Spinal cord (tissue), 10 donors: ENCODE data around the gene FARP1. TPM values are rescaled to one million over a fixed set of nuclear protein-coding genes. Genes with fewer than 3 reads are reported as not detected.

ENCODE experiments used
- DNase-seq, 6 donors: peaks; one replicate each; pipeline versions ENCODE4 v3.0.0 to v3.0.0-alpha.2; 2013 to 2015; ENCODE audit warnings: low spot score in 6 of 6, low read depth in 4 of 6
- H3K27ac ChIP-seq: one replicate; pipeline ENCODE4 v1.5.1; 2013; ENCODE audit warnings: low read depth, low read length, control low read depth
- H3K27me3 ChIP-seq: one replicate; pipeline ENCODE4 v1.6.1; 2013; ENCODE audit warnings: low read length; ENCODE audit not compliant: control insufficient read depth, insufficient read depth
- H3K36me3 ChIP-seq: one replicate; pipeline ENCODE4 v1.6.1; 2013; ENCODE audit warnings: low read length; ENCODE audit not compliant: control insufficient read depth, insufficient read depth
- H3K4me1 ChIP-seq: one replicate; pipeline ENCODE4 v1.6.1; 2013; ENCODE audit warnings: low read length; ENCODE audit not compliant: control insufficient read depth, insufficient read depth
- H3K4me3 ChIP-seq: one replicate; pipeline ENCODE4 v1.5.1; 2013; ENCODE audit warnings: low read depth, low read length, control low read depth
- H3K9me3 ChIP-seq: one replicate; pipeline ENCODE4 v1.6.1; 2013; ENCODE audit warnings: low read length; ENCODE audit not compliant: control insufficient read depth, insufficient read depth
- WGBS: methylation state at CpG from one replicate; pipeline ENCODE4 v1.1.5; 2013; ENCODE audit warnings: missing lambda C conversion rate; ENCODE audit not compliant: insufficient coverage; 5-methylcytosine and 5-hydroxymethylcytosine counted together
- polyA plus RNA-seq, 2 donors: library from polyadenylated mRNA; unstranded; fragments of 120-200 nt; gene quantifications; one replicate each; pipeline ENCODE4 v1.2.1, GENCODE V29; 2013; ENCODE audit not compliant: insufficient read length in 2 of 2
- total RNA-seq, 2 donors: library from RNA; depleted of rRNA in 1 of 2; stranded (reverse); fragments of 120-200 nt in 1 of 2; fragments of >200 nt in 1 of 2; gene quantifications; one replicate each; pipeline versions ENCODE4 v1.2.3 to v1.2.4, GENCODE V29; 2013 to 2014
- donor health status: healthy.

FARP1 gene
- total and polyA plus RNA-seq, 4 donors, result 44.0 to 134 (median 90.5) TPM

- peaks cover 29% of the 10 kb centered on the region for H3K36me3 ChIP-seq
- DNase-seq, result peak in 2 of 6 donors; percentile 66 to 69
- no peaks in the 10 kb centered on the region for H3K27me3 ChIP-seq
- WGBS, result no CpG with 5 or more reads among the region's 1 CpG
- peaks cover 31% of the 10 kb centered on the region for H3K4me1 ChIP-seq
- no peaks in the 10 kb centered on the region for H3K9me3 ChIP-seq
- H3K27ac ChIP-seq, result peak overlapping the region; percentile 16
- H3K4me3 ChIP-seq, result no peak overlapping the region
These were observed 254.3 kb downstream of the FARP1 start for GRCh38 chr13:98397221-98397620.

- Histone ChIP-seq H3K27me3 (no peaks in the 10 kb centered on the region), H3K27ac (no peak overlapping the region), H3K4me1 (peaks cover 31% of the 10 kb centered on the region), H3K9me3 (no peaks in the 10 kb centered on the region), H3K36me3 (peaks cover 29% of the 10 kb centered on the region), H3K4me3 (no peak overlapping the region)
- DNase-seq, result no peak
- WGBS, result no CpG with 5 or more reads among the region's 7 CpGs
These were observed 255.0 kb downstream of the FARP1 start for GRCh38 chr13:98397861-98398260.

GRCh38 chr13:98398581-98398980 is 255.7 kb downstream of the FARP1 start:
- no peak overlapping the region for H3K27ac ChIP-seq
- peaks cover 29% of the 10 kb centered on the region for H3K4me1 ChIP-seq
- H3K36me3 ChIP-seq, result peaks cover 28% of the 10 kb centered on the region
- H3K9me3 ChIP-seq, result no peaks in the 10 kb centered on the region
- no peak overlapping the region for H3K4me3 ChIP-seq
- no peak for DNase-seq
- H3K27me3 ChIP-seq, result no peaks in the 10 kb centered on the region
- no CpG with 5 or more reads among the region's 5 CpGs for WGBS

- H3K27ac ChIP-seq, result no peak overlapping the region
- H3K36me3 ChIP-seq, result peaks cover 19% of the 10 kb centered on the region
- H3K4me3 ChIP-seq, result no peak overlapping the region
- no peak for DNase-seq
- H3K4me1 ChIP-seq, result peaks cover 17% of the 10 kb centered on the region
- no peaks in the 10 kb centered on the region for H3K9me3 ChIP-seq
- H3K27me3 ChIP-seq, result no peaks in the 10 kb centered on the region
- WGBS, result no CpG with 5 or more reads among the region's 4 CpGs
These were observed 256.9 kb downstream of the FARP1 start for GRCh38 chr13:98399756-98400155.

- Histone ChIP-seq H3K4me3 (no peak overlapping the region), H3K27me3 (no peaks in the 10 kb centered on the region), H3K9me3 (no peaks in the 10 kb centered on the region), H3K27ac (no peak overlapping the region), H3K4me1 (peaks cover 15% of the 10 kb centered on the region), H3K36me3 (peaks cover 3% of the 10 kb centered on the region)
- no peak for DNase-seq
- WGBS, result 90% methylated on average over 13 of the region's 13 CpGs
These were observed 259.0 kb downstream of the FARP1 start for GRCh38 chr13:98401934-98402333.

GRCh38 chr13:98403076-98403475 is 260.2 kb downstream of the FARP1 start:
- H3K27ac ChIP-seq, result no peak overlapping the region
- peaks cover 3% of the 10 kb centered on the region for H3K36me3 ChIP-seq
- H3K9me3 ChIP-seq, result no peaks in the 10 kb centered on the region
- DNase-seq, result no peak
- H3K27me3 ChIP-seq, result no peaks in the 10 kb centered on the region
- no peak overlapping the region for H3K4me3 ChIP-seq
- peaks cover 10% of the 10 kb centered on the region for H3K4me1 ChIP-seq
- WGBS, result 90% methylated on average over 2 of the region's 2 CpGs

- 0% methylated on average over 4 of the region's 7 CpGs for WGBS
- no peaks in the 10 kb centered on the region for H3K9me3 ChIP-seq
- peak overlapping the region; percentile 37 for H3K27ac ChIP-seq
- no peak overlapping the region for H3K4me3 ChIP-seq
- peaks cover 10% of the 10 kb centered on the region for H3K36me3 ChIP-seq
- H3K4me1 ChIP-seq, result peaks cover 10% of the 10 kb centered on the region
- peak in 5 of 6 donors; percentile 60 to 95 (median 70) for DNase-seq
- no peaks in the 10 kb centered on the region for H3K27me3 ChIP-seq
These were observed 262.2 kb downstream of the FARP1 start for GRCh38 chr13:98405107-98405571.

GRCh38 chr13:98405690-98406344 is 262.9 kb downstream of the FARP1 start:
- no peak overlapping the region for H3K27ac ChIP-seq
- DNase-seq, result no peak

GRCh38 chr13:98406427-98406826 is 263.5 kb downstream of the FARP1 start:
- Histone ChIP-seq H3K36me3 (peaks cover 11% of the 10 kb centered on the region), H3K27ac (no peak overlapping the region), H3K27me3 (no peaks in the 10 kb centered on the region), H3K9me3 (no peaks in the 10 kb centered on the region), H3K4me3 (no peak overlapping the region), H3K4me1 (peaks cover 12% of the 10 kb centered on the region)
- peak in 1 of 6 donors; percentile 62 for DNase-seq
- 61% methylated on average over 8 of the region's 9 CpGs for WGBS

More at GRCh38 chr13:98405690-98406344, 262.9 kb downstream of the FARP1 start:
- Histone ChIP-seq H3K4me1 (peaks cover 10% of the 10 kb centered on the region), H3K9me3 (no peaks in the 10 kb centered on the region), H3K27me3 (no peaks in the 10 kb centered on the region), H3K4me3 (no peak overlapping the region), H3K36me3 (peaks cover 11% of the 10 kb centered on the region)
- no CpG with 5 or more reads among the region's 8 CpGs for WGBS

GRCh38 chr13:98406971-98407370 is 264.1 kb downstream of the FARP1 start:
- 85% methylated on average over 4 of the region's 9 CpGs for WGBS
- DNase-seq, result no peak
- H3K27ac ChIP-seq, result no peak overlapping the region
- H3K4me3 ChIP-seq, result no peak overlapping the region
- no peaks in the 10 kb centered on the region for H3K9me3 ChIP-seq
- peaks cover 12% of the 10 kb centered on the region for H3K4me1 ChIP-seq
- H3K27me3 ChIP-seq, result no peaks in the 10 kb centered on the region
- H3K36me3 ChIP-seq, result peaks cover 11% of the 10 kb centered on the region
